Progenitor cell of endocrine pancreas (in vitro differentiated cells): ENCODE data around the gene RAF1. TPM values are rescaled to one million over a fixed set of nuclear protein-coding genes. Genes with fewer than 3 reads are reported as not detected.
"Not testable (repeated sequence)": the region's sequence is repeated elsewhere in the genome, so short reads cannot be mapped to it uniquely, and the experiment has no call there.

Experiments used
- DNase-seq: peaks from one replicate; pipeline ENCODE4 v3.0.0; 2021; ENCODE audit warnings: low spot score; ENCODE audit not compliant: unreplicated experiment
- H3K27ac Mint-ChIP-seq: 2 replicates; pipeline ENCODE4 v1.8.0; 2021; ENCODE audit warnings: mild to moderate bottlenecking, moderate library complexity, mixed read lengths
- H3K27me3 Mint-ChIP-seq: 2 replicates; pipeline ENCODE4 v1.8.0; 2021; ENCODE audit warnings: mixed read lengths
- H3K36me3 Mint-ChIP-seq: 2 replicates; pipeline ENCODE4 v1.8.0; 2022; ENCODE audit warnings: mixed read lengths; ENCODE audit not compliant: insufficient read depth
- H3K4me1 Mint-ChIP-seq: 2 replicates; pipeline ENCODE4 v1.8.0; 2021; ENCODE audit warnings: low read depth, mixed read lengths
- H3K4me3 Mint-ChIP-seq: 2 replicates; pipeline ENCODE4 v1.8.0; 2021; ENCODE audit warnings: low read depth, mild to moderate bottlenecking, moderate library complexity, mixed read lengths
- H3K9me3 Mint-ChIP-seq: 2 replicates; pipeline ENCODE4 v1.8.0; 2021; ENCODE audit warnings: low read depth, mixed read lengths
- CTCF ChIP-seq: fragments of 200-600 bp; sonication (generic); IDR thresholded peaks from one replicate; pipeline ENCODE4 v1.5.0; 2021; ENCODE audit warnings: antibody characterized with exemption, mild to moderate bottlenecking; ENCODE audit not compliant: unreplicated experiment
- total RNA-seq: library from RNA; stranded (reverse); gene quantifications from 2 replicates; pipeline ENCODE4 v1.2.1, GENCODE V29; 2021

RAF1 gene
- total RNA-seq, 1 donor from 2014 or later = 135 TPM

GRCh38 chr3:12648384-12648959 lies 15.4 kb downstream of the RAF1 start:
- H3K27me3 Mint-ChIP-seq = no peaks in the 10 kb centered on the region
- H3K9me3 Mint-ChIP-seq = no peaks in the 10 kb centered on the region
- H3K4me3 Mint-ChIP-seq = no peak overlapping the region
- no peak for TF ChIP-seq CTCF
- H3K4me1 Mint-ChIP-seq = peaks cover 4% of the 10 kb centered on the region
- no peaks in the 10 kb centered on the region for H3K36me3 Mint-ChIP-seq
- no peak for DNase-seq
- H3K27ac Mint-ChIP-seq = no peak overlapping the region

GRCh38 chr3:12644331-12644937 lies 19.5 kb downstream of the RAF1 start:
- H3K27me3 Mint-ChIP-seq = no peaks in the 10 kb centered on the region
- H3K36me3 Mint-ChIP-seq = peaks cover 5% of the 10 kb centered on the region
- H3K27ac Mint-ChIP-seq = peak overlapping the region; percentile 29
- no peaks in the 10 kb centered on the region for H3K9me3 Mint-ChIP-seq
- no peak for TF ChIP-seq CTCF
- DNase-seq = no peak
- no peak overlapping the region for H3K4me3 Mint-ChIP-seq
- H3K4me1 Mint-ChIP-seq = peaks cover 9% of the 10 kb centered on the region

- Mint-ChIP-seq H3K9me3 (no peaks in the 10 kb centered on the region), H3K27me3 (no peaks in the 10 kb centered on the region), H3K36me3 (peaks cover 6% of the 10 kb centered on the region), H3K27ac (no peak overlapping the region), H3K4me3 (no peak overlapping the region), H3K4me1 (peaks cover 9% of the 10 kb centered on the region)
- DNase-seq = no peak
- TF ChIP-seq CTCF = no peak
Observed at GRCh38 chr3:12643724-12644123, 20.2 kb downstream of the RAF1 start.

GRCh38 chr3:12643010-12643380 lies 20.9 kb downstream of the RAF1 start:
- H3K9me3 Mint-ChIP-seq = no peaks in the 10 kb centered on the region
- no peaks in the 10 kb centered on the region for H3K27me3 Mint-ChIP-seq
- no peak for TF ChIP-seq CTCF
- no peak overlapping the region for H3K4me3 Mint-ChIP-seq
- H3K4me1 Mint-ChIP-seq = peaks cover 7% of the 10 kb centered on the region
- H3K27ac Mint-ChIP-seq = peak overlapping the region; percentile 2
- H3K36me3 Mint-ChIP-seq = peaks cover 6% of the 10 kb centered on the region
- DNase-seq = no peak

GRCh38 chr3:12640853-12641252 lies 23.1 kb downstream of the RAF1 start:
- not testable (repeated sequence) for H3K4me3 Mint-ChIP-seq, H3K27me3 Mint-ChIP-seq, DNase-seq, H3K4me1 Mint-ChIP-seq, H3K9me3 Mint-ChIP-seq, H3K27ac Mint-ChIP-seq, H3K36me3 Mint-ChIP-seq

- Mint-ChIP-seq H3K27me3 (no peaks in the 10 kb centered on the region), H3K4me3 (no peak overlapping the region), H3K9me3 (no peaks in the 10 kb centered on the region), H3K36me3 (peaks cover 8% of the 10 kb centered on the region), H3K4me1 (peaks cover 4% of the 10 kb centered on the region), H3K27ac (no peak overlapping the region)
- TF ChIP-seq CTCF = no peak
- DNase-seq = no peak
Observed at GRCh38 chr3:12638105-12638504, 25.8 kb downstream of the RAF1 start.
